ENCODE results near the gene ETS2.

DNA sequence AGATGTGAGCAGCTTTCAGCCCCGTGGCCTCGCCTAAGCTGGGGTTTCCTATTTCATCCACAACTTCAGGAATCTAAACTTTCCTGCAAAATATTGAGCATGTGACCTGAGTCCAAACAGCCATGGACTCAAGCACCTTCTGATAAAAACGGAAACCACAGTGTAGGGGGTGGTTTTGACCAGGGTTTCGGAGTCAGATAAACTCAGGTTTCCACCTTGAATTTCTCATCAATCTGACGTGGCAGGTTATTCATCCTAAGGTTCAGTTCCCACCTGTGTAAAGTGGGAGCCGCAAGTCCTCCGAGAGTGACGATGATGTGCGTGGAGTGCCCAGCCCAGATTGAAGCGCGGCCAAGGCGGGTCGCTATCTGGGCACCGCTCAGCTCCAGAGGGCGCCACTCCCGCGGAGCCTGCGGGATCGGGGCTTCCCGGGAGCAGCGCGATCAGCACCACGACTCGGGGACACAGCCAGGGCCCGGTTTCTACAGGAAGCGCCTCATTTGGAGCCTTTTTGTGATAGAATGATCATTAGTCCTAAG is 871 bp upstream of the ETS2 start:
- TF ChIP-seq, protein P1, sequence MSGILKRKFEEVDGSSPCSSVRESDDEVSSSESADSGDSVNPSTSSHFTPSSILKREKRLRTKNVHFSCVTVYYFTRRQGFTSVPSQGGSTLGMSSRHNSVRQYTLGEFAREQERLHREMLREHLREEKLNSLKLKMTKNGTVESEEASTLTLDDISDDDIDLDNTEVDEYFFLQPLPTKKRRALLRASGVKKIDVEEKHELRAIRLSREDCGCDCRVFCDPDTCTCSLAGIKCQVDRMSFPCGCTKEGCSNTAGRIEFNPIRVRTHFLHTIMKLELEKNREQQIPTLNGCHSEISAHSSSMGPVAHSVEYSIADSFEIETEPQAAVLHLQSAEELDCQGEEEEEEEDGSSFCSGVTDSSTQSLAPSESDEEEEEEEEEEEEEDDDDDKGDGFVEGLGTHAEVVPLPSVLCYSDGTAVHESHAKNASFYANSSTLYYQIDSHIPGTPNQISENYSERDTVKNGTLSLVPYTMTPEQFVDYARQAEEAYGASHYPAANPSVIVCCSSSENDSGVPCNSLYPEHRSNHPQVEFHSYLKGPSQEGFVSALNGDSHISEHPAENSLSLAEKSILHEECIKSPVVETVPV (CRISPR knock-in tag; IDR thresholded peaks at IDR 0.05) = no peak
- TF ChIP-seq, protein P2, sequence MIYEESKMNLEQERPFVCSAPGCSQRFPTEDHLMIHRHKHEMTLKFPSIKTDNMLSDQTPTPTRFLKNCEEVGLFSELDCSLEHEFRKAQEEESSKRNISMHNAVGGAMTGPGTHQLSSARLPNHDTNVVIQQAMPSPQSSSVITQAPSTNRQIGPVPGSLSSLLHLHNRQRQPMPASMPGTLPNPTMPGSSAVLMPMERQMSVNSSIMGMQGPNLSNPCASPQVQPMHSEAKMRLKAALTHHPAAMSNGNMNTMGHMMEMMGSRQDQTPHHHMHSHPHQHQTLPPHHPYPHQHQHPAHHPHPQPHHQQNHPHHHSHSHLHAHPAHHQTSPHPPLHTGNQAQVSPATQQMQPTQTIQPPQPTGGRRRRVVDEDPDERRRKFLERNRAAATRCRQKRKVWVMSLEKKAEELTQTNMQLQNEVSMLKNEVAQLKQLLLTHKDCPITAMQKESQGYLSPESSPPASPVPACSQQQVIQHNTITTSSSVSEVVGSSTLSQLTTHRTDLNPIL (CRISPR knock-in tag; IDR thresholded peaks at IDR 0.05; ENCODE audit: low read depth) = no peak
- no peak for TF ChIP-seq GLIS3 (CRISPR knock-in tag; IDR thresholded peaks at IDR 0.05)
- TF ChIP-seq, protein P3, sequence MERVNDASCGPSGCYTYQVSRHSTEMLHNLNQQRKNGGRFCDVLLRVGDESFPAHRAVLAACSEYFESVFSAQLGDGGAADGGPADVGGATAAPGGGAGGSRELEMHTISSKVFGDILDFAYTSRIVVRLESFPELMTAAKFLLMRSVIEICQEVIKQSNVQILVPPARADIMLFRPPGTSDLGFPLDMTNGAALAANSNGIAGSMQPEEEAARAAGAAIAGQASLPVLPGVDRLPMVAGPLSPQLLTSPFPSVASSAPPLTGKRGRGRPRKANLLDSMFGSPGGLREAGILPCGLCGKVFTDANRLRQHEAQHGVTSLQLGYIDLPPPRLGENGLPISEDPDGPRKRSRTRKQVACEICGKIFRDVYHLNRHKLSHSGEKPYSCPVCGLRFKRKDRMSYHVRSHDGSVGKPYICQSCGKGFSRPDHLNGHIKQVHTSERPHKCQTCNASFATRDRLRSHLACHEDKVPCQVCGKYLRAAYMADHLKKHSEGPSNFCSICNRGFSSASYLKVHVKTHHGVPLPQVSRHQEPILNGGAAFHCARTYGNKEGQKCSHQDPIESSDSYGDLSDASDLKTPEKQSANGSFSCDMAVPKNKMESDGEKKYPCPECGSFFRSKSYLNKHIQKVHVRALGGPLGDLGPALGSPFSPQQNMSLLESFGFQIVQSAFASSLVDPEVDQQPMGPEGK (CRISPR knock-in tag; IDR thresholded peaks at IDR 0.05; ENCODE audit: borderline replicate concordance) = no peak
- no peak for TF ChIP-seq ZFP30 (CRISPR knock-in tag; IDR thresholded peaks at IDR 0.05)
- TF ChIP-seq ISL1 (CRISPR knock-in tag; IDR thresholded peaks at IDR 0.05) = no peak

Measured in SK-N-SH treated with all-trans-retinoic acid at 6 μM for 48 hours (cell line).